SK-N-MC (cell line): ENCODE data around the gene UBAP1.

Experiments
- EZH2 ChIP-seq: fragments of 200-600 bp; sonication (generic); IDR thresholded peaks from one replicate; pipeline ENCODE4 v1.6.1; 2017; ENCODE audit warnings: antibody characterized with exemption
- FOXP2 ChIP-seq: optimal IDR thresholded peaks from 2 replicates; pipeline ENCODE3; 2011; ENCODE audit warnings: mild to moderate bottlenecking, moderate library complexity; ENCODE audit not compliant: insufficient read depth; ENCODE audit errors: extremely low read length, control extremely low read depth
- POLR2AphosphoS5 ChIP-seq: IDR thresholded peaks from 2 replicates; pipeline ENCODE4 v1.6.1; 2012; ENCODE audit warnings: mild to moderate bottlenecking, low read depth, low read length, borderline replicate concordance

DNA sequence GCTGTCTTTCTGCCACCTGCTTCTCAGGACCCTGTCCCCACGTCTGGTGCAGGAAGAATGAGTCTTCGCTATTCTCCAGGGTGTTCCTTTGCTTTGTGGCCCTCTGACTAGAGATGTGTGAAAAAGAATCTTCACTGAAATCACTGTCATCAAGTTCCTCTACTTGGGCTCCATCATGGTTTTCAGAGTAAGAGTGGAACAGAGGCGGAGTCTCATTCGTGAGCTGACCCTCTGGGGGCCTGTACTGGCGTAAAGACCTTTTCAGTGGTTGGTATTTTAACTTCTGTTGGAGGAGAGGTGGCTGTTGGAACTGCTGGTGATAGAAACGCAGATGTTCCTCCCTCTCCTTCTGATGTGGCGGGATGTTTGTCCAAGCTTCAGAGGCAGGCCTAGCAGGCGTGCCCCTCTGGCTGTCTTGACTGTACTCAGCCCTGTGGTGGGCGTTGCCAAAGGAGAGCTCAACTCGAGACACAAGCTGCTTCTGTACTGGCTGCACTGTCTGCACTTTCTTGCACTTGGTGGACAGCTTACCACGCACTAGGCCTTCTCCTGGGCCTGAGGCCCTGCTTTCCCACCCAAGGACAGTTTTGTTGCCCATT lies 78.2 kb downstream of the UBAP1 start:
- TF ChIP-seq EZH2, result no peak
- no peak for TF ChIP-seq POLR2AphosphoS5
- TF ChIP-seq FOXP2, result no peak
